GM12865 (cell line): ENCODE measurements around the gene HOXC11.

Experiments
- DNase-seq: peaks from one replicate; pipeline ENCODE4 v3.0.0; 2010; ENCODE audit warnings: low read depth
- H3K4me3 ChIP-seq: 2 replicates; pipeline ENCODE4 v1.5.1; 2011; ENCODE audit warnings: mild to moderate bottlenecking, low read depth, low read length, control low read depth
- CTCF ChIP-seq: IDR thresholded peaks from 2 replicates; pipeline ENCODE4 v1.5.1; 2011; ENCODE audit warnings: low read length, control low read depth, low read depth, inconsistent platforms; ENCODE audit not compliant: insufficient read depth; ENCODE audit errors: missing control alignments

HOXC11 gene

DNA sequence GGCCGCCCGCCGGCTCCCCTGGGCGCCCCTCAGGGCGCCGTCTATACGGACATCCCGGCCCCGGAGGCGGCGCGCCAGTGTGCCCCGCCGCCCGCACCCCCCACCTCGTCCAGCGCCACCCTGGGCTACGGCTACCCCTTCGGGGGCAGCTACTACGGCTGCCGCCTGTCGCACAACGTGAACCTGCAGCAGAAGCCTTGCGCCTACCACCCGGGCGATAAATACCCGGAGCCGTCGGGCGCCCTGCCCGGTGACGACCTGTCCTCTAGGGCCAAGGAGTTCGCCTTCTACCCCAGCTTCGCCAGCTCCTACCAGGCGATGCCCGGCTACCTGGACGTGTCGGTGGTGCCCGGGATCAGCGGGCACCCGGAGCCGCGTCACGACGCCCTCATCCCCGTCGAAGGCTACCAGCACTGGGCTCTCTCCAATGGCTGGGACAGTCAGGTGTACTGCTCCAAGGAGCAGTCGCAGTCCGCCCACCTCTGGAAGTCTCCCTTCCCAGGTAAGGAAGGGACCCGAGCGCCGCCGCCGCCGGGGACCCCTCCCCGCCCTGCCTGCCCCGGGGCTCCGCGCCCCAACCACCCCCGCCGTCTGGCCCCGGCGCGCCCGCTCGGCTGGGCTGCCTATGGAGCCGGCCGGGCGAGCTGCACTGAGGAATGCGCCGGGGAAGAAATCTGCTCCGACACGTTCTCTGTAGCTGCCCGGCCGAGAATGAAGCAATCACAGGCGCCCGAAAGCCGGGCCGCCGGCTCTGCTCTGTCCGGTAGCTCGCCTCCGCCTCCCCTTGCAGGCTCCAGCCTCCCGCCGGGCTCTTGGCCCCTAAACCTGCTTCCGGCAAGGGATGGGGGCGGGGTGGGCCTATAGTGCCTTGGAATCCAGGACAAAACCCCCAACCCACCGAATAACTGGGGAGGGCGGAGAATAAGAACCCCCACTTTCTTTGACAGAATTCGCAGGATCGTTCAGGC is 33.5 kb upstream of the HOXC11 start:
- no peak for TF ChIP-seq CTCF
- no peak for DNase-seq
- no peak overlapping the region for H3K4me3 ChIP-seq

GRCh38 chr12:53940443-53941014 is 32.4 kb upstream of the HOXC11 start:
- TF ChIP-seq CTCF: no peak
- DNase-seq: no peak
- no peak overlapping the region for H3K4me3 ChIP-seq

DNA sequence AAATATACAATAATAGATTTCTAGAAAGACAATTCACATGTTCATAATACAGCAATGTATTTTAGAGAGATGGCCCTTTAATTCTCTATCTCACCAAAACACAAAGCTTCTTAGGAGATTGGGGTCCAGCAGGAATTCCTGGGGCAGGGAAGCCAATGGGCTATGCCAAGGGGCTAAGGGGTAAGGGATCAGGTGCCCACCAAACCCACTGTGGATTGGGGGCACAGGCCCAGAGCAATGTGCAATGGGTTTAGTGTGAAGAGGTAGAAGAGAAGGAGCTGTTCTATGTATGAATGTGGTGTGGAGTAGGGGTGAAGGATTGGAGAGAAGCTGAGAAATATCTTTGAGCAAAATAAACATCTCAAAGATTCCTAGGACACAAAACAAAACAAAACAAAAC is 31.7 kb upstream of the HOXC11 start:
- no peak for DNase-seq
- no peak for TF ChIP-seq CTCF
- no peak overlapping the region for H3K4me3 ChIP-seq

- no peak overlapping the region for H3K4me3 ChIP-seq
- no peak for TF ChIP-seq CTCF
- no peak for DNase-seq
These were observed 31.2 kb upstream of the HOXC11 start for GRCh38 chr12:53941750-53942149.

DNA sequence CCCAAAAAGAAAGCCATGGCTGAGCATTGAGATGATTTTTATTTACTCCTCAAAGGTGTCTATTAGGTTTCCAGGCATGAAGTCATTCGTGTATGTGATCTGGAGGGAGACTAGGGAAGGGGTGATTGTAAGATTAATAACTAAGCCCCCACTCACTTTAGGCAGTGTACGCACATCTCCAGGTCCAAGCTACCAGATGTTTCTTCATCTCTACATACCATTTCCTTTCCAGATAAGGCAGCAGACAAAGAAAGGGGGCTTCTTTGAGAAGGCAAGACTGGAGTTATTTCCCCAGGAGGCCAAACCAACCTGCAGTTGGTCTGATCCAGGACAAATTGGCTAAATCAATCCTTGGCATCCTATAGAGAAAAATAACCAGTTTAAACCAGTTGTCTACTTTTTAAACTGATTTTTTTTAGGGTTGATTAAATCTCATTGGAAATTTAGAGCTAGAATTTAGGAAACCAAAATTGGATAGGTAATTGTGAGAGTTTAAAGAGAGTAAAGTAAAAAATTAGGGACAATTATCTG is 30.4 kb upstream of the HOXC11 start:
- no peak for TF ChIP-seq CTCF
- no peak overlapping the region for H3K4me3 ChIP-seq
- DNase-seq: no peak

DNA sequence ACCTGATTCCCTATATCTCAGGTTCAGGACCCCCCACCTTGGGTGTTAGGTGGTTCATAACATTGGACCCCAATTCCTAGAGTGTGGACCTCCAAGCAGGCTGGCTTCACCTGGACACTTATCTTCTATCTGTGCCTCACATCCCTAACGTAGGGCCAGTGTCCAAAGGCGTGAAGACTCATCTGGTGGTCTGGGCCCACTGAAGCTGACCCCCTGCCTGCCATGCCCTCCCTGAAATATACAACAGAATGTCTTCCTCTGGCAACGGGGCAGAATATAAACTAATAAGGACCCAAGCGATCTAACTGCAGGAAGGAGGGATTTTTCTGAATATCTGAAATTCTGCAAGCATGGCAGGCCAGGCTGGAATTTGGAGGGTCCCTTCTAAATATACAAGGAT is 28.7 kb upstream of the HOXC11 start:
- no peak overlapping the region for H3K4me3 ChIP-seq
- DNase-seq: no peak
- no peak for TF ChIP-seq CTCF
